Endodermal cell (in vitro differentiated cells): ENCODE data around the gene TRIM67. TPM values are rescaled to one million over a fixed set of nuclear protein-coding genes. Genes with fewer than 3 reads are reported as not detected.
"Not testable (repeated sequence)": the region's sequence is repeated elsewhere in the genome, so short reads cannot be mapped to it uniquely, and the experiment has no call there.

Experiments used
- DNase-seq: peaks from one replicate; pipeline ENCODE4 v3.0.0-alpha.2; 2017
- H3K27ac ChIP-seq: 2 replicates; pipeline ENCODE4 v1.5.1; 2013; ENCODE audit warnings: mild to moderate bottlenecking, low read depth, low read length, moderate library complexity
- H3K27me3 ChIP-seq: 2 replicates; pipeline ENCODE4 v1.6.1; 2013; ENCODE audit warnings: mild to moderate bottlenecking, low read length, moderate library complexity; ENCODE audit not compliant: insufficient read depth, control insufficient read depth, poor library complexity, severe bottlenecking
- H3K36me3 ChIP-seq: 2 replicates; pipeline ENCODE4 v1.7.0; 2013; ENCODE audit warnings: mild to moderate bottlenecking, low read length, moderate library complexity; ENCODE audit not compliant: control insufficient read depth, insufficient read depth
- H3K4me1 ChIP-seq: one replicate; pipeline ENCODE4 v1.7.0; 2013; ENCODE audit warnings: low read length; ENCODE audit not compliant: control insufficient read depth, insufficient read depth
- H3K4me3 ChIP-seq: 2 replicates; pipeline ENCODE4 v1.5.1; 2013; ENCODE audit warnings: mild to moderate bottlenecking, low read length, moderate library complexity
- H3K9ac ChIP-seq: 2 replicates; pipeline ENCODE4 v1.6.1; 2013; ENCODE audit warnings: mild to moderate bottlenecking, low read length, moderate library complexity; ENCODE audit not compliant: poor library complexity, severe bottlenecking; ENCODE audit errors: extremely low read depth
- H3K9me3 ChIP-seq: 2 replicates; pipeline ENCODE4 v1.6.1; 2013; ENCODE audit warnings: mild to moderate bottlenecking, low read length, moderate library complexity; ENCODE audit not compliant: control insufficient read depth
- H3K27ac Mint-ChIP-seq: 2 replicates; pipeline ENCODE4 v1.8.0; 2020; ENCODE audit warnings: mixed read lengths
- H3K27me3 Mint-ChIP-seq: 2 replicates; pipeline ENCODE4 v1.8.0; 2021; ENCODE audit warnings: mild to moderate bottlenecking, mixed read lengths; ENCODE audit not compliant: insufficient read depth
- H3K36me3 Mint-ChIP-seq: 2 replicates; pipeline ENCODE4 v1.8.0; 2020; ENCODE audit warnings: low read depth, mixed read lengths
- H3K4me1 Mint-ChIP-seq: 2 replicates; pipeline ENCODE4 v1.8.0; 2020; ENCODE audit warnings: mixed read lengths
- H3K4me3 Mint-ChIP-seq: 2 replicates; pipeline ENCODE4 v1.8.0; 2020; ENCODE audit warnings: mild to moderate bottlenecking, moderate library complexity, mixed read lengths
- H3K9me3 Mint-ChIP-seq: 2 replicates; pipeline ENCODE4 v1.8.0; 2020; ENCODE audit warnings: mild to moderate bottlenecking, mixed read lengths
- WGBS, 2 experiments: methylation state at CpG; one replicate each; pipeline versions ENCODE4 v1.1.5 to v1.1.7; 2013; ENCODE audit warnings: missing lambda C conversion rate in 2 of 2, mixed read lengths in 1 of 2; ENCODE audit not compliant: insufficient coverage in 1 of 2, insufficient read length in 1 of 2; 5-methylcytosine and 5-hydroxymethylcytosine counted together
- total RNA-seq, 2 donors: library from RNA; stranded (reverse); fragmentation: NEBNext Ultra II Directional in 1 of 2; extraction: Animal tissue kit (Norgen Biotek cat#: 25700) in 1 of 2; gene quantifications; 2 replicates in 1 of 2; 3 replicates in 1 of 2; pipeline ENCODE4 v1.2.1, GENCODE V29; 2021
- TF ChIP-seq, protein P1 (sequence below): fragments of 200-600 bp; sonication (generic); conservative IDR thresholded peaks from 2 replicates; pipeline ENCODE4 v1.5.0; 2021; ENCODE audit warnings: antibody characterized with exemption, mild to moderate bottlenecking

TRIM67 gene
- total RNA-seq, 2 donors from 2014 or later: 0.04 TPM

DNA sequence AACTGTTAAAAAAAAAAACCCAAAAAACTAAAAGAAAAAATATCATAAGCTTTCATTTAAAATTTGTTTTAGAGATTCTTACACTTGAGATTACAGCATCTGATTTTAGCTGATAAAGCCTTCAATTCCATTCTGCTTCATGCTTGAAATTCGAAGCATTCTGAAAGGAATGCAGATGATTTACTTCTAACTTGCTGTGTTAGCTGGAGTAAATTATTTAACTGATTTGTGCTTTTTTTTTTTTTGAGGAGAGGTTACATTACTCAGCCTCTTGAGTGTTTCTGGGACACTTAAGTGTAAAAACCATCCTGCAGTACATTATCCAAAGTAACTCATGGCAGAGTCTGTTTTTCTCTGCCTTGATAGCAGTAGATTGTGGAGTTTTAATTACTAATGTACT is 4.5 kb upstream of the TRIM67 start:
- peaks cover 6% of the 10 kb centered on the region for H3K9me3 ChIP-seq
- no peak overlapping the region for H3K9ac ChIP-seq
- TF ChIP-seq, protein P1, sequence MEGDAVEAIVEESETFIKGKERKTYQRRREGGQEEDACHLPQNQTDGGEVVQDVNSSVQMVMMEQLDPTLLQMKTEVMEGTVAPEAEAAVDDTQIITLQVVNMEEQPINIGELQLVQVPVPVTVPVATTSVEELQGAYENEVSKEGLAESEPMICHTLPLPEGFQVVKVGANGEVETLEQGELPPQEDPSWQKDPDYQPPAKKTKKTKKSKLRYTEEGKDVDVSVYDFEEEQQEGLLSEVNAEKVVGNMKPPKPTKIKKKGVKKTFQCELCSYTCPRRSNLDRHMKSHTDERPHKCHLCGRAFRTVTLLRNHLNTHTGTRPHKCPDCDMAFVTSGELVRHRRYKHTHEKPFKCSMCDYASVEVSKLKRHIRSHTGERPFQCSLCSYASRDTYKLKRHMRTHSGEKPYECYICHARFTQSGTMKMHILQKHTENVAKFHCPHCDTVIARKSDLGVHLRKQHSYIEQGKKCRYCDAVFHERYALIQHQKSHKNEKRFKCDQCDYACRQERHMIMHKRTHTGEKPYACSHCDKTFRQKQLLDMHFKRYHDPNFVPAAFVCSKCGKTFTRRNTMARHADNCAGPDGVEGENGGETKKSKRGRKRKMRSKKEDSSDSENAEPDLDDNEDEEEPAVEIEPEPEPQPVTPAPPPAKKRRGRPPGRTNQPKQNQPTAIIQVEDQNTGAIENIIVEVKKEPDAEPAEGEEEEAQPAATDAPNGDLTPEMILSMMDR: no peak
- no peak overlapping the region for H3K27ac Mint-ChIP-seq
- peaks cover 6% of the 10 kb centered on the region for H3K9me3 Mint-ChIP-seq
- H3K27me3 ChIP-seq: peaks cover 48% of the 10 kb centered on the region
- no peaks in the 10 kb centered on the region for H3K4me1 Mint-ChIP-seq
- no peaks in the 10 kb centered on the region for H3K4me1 ChIP-seq
- no peak overlapping the region for H3K27ac ChIP-seq
- H3K27me3 Mint-ChIP-seq: peaks cover 79% of the 10 kb centered on the region
- 71 to 74% methylated on average over 1 of the region's 1 CpG for WGBS, 2 experiments
- no peak for DNase-seq
- H3K4me3 Mint-ChIP-seq: no peak overlapping the region
- H3K36me3 ChIP-seq: no peaks in the 10 kb centered on the region
- H3K4me3 ChIP-seq: no peak overlapping the region
- no peaks in the 10 kb centered on the region for H3K36me3 Mint-ChIP-seq

DNA sequence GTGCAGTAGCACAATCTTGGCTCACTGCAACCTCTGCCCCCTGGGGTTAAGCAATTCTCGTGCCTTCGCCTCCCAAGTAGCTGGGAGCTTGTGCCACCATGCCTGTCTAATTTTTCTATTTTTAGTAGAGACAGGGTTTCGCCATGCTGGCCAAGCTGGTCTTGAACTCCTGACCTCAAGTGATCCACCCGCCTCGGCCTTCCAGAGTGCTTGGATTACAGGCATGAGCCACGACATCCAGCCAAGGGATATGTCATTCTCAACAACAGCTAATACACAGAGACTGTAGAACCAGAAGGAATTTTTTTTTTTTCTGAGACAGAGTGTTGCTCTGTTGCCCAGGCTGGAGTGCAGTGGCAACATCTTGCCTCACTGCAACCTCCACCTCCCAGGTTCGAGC is 3.7 kb upstream of the TRIM67 start:
- H3K36me3 Mint-ChIP-seq, H3K4me3 ChIP-seq, H3K4me1 ChIP-seq, H3K27ac Mint-ChIP-seq, H3K27ac ChIP-seq, H3K9me3 ChIP-seq, H3K36me3 ChIP-seq, H3K4me3 Mint-ChIP-seq, H3K9me3 Mint-ChIP-seq, H3K4me1 Mint-ChIP-seq, H3K9ac ChIP-seq, DNase-seq: not testable (repeated sequence)
- 93% methylated on average over 5 to 7 of the region's 7 CpGs for WGBS, 2 experiments
- peaks cover 55% of the 10 kb centered on the region for H3K27me3 ChIP-seq
- peaks cover 85% of the 10 kb centered on the region for H3K27me3 Mint-ChIP-seq

DNA sequence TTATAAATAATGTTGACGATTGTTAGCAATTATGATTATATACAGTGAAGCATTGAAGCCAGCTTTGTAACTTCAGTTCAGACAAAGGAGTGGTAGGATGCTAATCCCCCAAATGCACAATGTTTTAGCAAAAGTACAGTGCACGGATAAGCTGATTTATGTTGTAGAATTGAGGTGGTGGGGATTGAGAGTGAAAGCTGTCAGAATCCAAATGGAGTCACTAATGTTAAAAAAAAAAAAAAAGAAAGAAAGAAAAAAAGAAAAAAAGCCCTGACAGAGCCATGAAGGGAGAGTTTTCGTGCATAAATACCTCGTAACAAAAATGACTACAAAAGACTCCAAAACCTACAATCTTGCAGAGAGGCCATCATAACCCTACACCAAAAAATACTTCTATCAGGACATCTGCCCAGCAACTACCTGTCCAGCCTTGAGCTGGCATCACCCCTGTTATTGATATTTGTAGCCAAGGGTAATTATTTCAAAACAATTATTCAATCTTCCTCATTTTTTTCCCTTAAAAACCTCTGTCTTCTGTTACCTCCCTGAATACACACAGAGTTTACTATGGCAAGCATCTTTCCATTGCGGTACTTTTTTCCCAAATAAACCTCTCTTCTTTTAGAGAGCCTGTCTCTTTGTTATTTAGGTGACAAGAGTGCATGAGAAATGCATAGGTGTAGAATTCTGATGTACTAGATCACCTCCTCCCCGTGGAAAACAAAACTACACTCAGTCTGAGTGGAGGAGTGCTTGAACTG is 2.5 kb upstream of the TRIM67 start:
- no peak for DNase-seq
- Histone ChIP-seq H3K9ac (no peak overlapping the region), H3K9me3 (no peaks in the 10 kb centered on the region), H3K36me3 (no peaks in the 10 kb centered on the region), H3K4me3 (no peak overlapping the region), H3K27ac (no peak overlapping the region), H3K27me3 (peaks cover 68% of the 10 kb centered on the region), H3K4me1 (no peaks in the 10 kb centered on the region)
- Mint-ChIP-seq H3K36me3 (no peaks in the 10 kb centered on the region), H3K4me3 (no peak overlapping the region), H3K4me1 (no peaks in the 10 kb centered on the region), H3K27me3 (peaks cover 90% of the 10 kb centered on the region), H3K27ac (no peak overlapping the region), H3K9me3 (no peaks in the 10 kb centered on the region)
- TF ChIP-seq, protein P1: no peak
- 79 to 95% methylated on average over 3 to 6 of the region's 6 CpGs for WGBS, 2 experiments
